ENCODE data around the gene GAL3ST3.
A peak's percentile ranks its signal among the peaks of the same experiment; 100 is the strongest.
"Not testable (repeated sequence)": the region's sequence is repeated elsewhere in the genome, so short reads cannot be mapped to it uniquely, and the experiment has no call there.

The GAL3ST3 gene, protein sequence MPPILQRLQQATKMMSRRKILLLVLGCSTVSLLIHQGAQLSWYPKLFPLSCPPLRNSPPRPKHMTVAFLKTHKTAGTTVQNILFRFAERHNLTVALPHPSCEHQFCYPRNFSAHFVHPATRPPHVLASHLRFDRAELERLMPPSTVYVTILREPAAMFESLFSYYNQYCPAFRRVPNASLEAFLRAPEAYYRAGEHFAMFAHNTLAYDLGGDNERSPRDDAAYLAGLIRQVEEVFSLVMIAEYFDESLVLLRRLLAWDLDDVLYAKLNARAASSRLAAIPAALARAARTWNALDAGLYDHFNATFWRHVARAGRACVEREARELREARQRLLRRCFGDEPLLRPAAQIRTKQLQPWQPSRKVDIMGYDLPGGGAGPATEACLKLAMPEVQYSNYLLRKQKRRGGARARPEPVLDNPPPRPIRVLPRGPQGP

DNA sequence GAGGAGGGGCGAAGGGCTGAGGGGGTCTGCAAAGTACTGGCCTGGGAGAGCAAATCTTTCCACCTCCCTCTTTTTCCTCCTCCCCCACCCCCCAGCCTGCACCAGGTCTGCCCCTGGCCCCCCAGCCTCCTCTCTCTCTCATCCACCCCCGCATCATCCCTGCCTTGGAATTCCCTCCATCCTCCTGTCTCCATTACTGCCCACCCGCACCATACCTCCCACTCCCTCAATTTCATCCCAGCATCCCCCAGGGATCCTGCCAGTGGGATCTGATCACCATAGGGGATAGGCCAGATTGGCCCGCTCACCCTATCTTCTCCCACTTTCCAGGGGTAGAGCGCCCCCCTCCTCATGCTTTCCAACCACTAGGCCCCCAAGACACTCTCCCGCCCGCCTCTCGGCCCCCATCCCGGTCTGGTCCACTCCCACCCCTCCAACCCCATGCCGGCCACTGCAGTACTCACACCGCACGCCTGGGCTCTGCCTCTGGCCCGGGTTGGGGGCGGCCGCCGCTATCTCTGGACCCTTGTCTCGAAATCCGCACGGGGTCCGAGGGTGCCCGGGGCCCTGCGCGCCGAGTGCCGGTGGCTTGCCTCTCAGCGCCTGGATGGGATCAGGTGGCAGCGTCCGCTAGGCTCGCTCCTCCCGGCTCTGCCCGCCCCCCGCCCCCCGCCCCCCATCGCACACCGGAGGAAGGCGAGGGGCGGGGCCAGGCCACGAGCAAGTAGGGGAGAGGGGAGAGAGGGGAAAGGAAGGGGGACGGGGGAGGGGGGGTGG is at the start of gene GAL3ST3:
Gene GAL3ST3, minus strand, starts transcription at position 615 of the 777 bp plus-strand sequence. CDS start 3,746 bp downstream, outside the sequence.
- DNase-seq (ENCODE audit: low read depth in 3 of 3), result no peak

DNA sequence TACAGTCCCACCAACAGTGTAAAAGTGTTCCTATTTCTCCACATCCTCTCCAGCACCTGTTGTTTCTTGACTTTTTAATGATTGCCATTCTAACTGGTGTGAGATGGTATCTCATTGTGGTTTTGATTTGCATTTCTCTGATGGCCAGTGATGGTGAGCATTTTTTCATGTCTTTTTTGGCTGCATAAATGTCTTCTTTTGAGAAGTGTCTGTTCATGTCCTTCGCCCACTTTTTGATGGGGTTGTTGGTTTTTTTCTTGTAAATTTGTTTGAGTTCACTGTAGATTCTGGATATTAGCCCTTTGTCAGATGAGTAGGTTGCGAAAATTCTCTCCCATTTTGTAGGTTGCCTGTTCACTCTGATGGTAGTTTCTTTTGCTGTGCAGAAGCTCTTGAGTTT is 43.2 kb upstream of the GAL3ST3 start:
- not testable (repeated sequence) for DNase-seq (ENCODE audit: low read depth in 3 of 3)

DNA sequence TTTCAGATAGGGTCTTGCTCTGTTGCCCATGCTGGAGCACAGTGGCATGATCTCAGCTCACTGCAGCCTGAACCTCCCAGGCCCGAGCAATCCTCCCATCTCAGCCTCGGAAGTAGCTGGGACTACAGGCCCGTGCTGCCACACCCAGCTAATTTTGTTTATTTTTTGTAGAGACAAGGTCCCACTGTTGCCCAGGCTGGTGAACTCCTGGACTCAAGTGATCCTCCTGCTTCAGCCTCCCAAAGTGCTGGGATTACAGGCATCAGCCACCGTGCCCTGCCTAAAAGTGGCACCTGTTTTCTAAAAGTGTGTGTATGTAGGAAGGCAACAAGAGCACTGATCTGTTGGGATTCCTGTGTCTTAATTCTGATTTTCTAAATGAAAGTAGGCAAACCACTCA is 41.3 kb upstream of the GAL3ST3 start:
- no peak for DNase-seq (ENCODE audit: low read depth in 3 of 3)

DNA sequence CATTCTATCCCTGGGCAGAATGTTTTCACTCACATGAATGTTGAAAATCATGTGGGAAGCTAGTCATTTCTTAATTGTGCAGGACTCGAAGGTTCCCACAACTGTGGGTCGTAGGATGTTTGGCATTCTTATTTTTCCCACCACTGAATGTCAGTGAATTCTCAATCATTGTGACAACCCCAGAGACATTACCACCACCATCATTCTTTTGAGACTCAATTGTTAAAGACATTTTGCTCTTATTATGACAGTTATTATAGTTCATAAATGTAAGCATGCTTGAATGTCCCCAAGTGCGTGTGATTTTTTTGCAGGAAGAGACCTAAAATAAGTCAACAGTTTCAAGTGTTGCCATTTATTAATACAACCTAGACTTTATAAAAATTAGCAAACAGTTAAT is 40.1 kb upstream of the GAL3ST3 start:
- no peak for DNase-seq (ENCODE audit: low read depth in 3 of 3)

DNA sequence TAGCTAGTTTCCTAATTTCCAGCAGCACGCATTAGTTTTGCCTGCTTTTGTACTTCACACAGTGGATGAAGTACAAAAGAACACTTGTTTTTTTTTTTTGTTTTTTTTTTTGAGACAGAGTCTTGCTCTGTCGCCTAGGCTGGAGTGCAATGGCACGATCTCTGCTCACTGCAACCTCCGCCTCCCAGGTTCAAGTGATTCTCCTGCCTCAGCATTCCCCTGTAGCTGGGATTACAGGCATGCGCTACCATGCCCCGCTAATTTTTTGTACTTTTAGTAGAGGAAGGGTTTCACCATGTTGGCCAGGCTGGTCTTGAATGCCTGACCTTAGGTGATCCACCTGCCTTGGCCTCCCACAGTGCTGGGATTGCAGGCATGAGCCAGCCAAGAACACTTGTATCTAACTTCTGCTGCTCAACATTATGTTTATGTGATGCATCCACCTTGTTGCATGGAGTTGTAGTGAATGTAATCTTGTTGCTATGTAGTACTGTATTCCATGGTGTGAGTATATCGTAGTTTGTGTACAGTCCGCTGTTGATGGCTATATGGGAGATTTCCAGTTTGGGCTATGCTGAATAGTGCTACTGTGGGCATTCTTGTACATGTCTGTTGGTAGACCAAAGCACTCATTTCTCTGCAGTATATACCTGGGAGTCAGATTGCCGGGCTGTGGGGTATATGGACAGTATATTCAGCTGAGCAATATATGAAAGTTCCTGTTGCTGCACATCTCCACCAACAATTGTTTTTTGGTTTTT is 38.4 kb upstream of the GAL3ST3 start:
- DNase-seq (ENCODE audit: low read depth in 3 of 3), result no peak

DNA sequence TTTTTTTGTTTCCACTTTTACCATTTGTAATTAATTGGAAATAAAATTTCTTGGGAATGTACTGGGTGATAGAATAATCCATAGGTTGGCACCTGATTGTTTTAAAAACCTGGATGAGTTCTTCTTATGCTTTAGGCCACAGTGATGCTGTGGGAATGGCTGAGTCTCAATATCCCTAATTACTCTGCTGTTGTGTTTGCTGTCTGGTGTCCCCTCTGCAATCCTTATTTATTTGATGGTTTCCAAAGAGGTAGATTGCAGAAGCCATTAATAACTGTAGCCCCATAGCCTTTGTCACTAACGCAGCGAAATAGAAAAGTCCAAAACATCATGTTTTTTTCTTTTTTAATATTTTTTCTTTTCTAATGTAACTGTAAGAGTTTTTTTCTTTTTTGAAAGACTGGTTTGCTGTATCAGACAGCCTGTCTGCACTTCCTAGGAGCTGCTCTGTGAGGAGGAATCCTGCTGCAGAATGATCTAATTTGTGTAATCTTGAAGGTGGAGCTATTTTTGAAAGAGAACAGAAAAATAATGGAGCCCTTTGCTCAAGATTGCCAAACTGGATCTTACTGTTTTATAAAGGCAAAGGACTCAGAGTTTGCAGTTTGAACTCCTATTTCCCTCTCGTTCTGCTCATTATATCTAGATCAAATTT is 36.0 kb upstream of the GAL3ST3 start:
- no peak for DNase-seq (ENCODE audit: low read depth in 3 of 3)

DNA sequence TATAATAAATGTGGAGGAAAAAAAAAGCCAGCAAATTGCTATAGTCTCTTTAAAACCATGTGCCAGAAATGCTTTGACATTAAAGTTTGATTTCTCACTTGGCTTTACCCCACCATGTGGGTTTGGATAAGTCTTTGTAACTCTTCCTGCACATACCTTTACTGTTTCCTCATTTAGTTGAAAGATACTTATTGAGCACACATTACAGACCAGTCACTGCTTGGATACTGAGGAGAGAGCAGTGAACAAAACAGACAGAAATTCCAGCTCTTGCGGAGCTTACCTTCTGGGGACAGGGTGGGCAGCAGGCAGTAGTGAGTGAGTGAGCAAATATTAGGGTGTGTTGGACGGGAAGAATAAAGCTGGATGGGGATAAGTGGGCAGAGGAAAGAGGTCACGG is 34.8 kb upstream of the GAL3ST3 start:
- no peak for DNase-seq (ENCODE audit: low read depth in 3 of 3)

DNA sequence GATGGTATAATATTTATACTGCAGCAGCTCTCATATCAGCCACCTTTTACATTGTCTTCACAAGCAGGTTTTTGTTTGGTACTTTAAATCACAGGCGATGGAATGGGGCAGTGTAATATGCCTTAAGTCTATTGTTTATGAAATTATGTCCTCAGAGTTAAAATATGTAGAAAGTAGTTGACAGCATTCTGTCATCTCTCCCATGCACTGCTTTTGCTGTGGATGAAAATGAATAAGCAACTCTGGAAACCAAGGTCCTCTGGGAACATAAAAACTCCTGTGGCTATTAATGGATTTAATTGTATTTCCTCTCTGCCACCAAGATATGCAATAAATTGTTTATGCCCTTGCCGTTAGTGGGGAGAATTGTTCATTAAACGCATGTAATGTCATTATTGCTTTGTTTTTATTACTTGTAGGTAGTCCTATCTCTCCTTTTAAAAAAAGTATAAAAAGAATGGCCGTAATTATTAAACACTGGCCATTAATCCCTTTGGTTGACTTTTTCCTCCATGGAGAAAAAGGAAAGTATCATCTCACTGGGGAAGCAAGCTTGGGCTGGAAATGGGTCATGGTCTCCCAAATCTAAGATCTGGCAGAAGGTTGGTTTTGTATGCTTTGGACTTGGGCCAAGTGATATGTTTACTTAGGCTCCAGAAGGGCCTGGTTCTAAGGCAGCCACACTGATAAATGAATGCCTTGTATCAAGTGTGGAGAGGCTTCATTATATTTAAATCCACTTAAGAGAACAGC is 34.2 kb upstream of the GAL3ST3 start:
- DNase-seq (ENCODE audit: low read depth in 3 of 3), result no peak

DNA sequence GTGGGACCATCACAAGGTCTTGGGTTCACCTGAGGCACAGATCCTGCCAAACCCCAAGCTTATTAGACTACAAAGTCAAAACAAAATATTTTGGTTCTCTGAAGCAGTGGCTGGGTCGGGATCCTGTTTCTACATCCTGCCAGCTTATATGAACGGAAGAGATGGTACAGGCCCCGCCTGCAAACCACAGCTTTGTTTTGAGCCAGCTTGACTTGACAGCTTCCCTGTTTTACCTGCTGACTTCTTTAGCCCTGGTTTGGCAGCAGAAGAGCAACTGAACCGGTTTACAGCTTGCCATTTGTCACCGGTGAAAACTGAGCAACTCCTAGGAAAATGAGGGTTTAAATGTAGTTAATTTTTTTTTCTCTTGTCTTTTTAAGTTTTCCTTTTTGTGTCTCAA is 32.5 kb upstream of the GAL3ST3 start:
- DNase-seq (ENCODE audit: low read depth in 3 of 3), result peak in 1 of 3 experiments; percentile 52

DNA sequence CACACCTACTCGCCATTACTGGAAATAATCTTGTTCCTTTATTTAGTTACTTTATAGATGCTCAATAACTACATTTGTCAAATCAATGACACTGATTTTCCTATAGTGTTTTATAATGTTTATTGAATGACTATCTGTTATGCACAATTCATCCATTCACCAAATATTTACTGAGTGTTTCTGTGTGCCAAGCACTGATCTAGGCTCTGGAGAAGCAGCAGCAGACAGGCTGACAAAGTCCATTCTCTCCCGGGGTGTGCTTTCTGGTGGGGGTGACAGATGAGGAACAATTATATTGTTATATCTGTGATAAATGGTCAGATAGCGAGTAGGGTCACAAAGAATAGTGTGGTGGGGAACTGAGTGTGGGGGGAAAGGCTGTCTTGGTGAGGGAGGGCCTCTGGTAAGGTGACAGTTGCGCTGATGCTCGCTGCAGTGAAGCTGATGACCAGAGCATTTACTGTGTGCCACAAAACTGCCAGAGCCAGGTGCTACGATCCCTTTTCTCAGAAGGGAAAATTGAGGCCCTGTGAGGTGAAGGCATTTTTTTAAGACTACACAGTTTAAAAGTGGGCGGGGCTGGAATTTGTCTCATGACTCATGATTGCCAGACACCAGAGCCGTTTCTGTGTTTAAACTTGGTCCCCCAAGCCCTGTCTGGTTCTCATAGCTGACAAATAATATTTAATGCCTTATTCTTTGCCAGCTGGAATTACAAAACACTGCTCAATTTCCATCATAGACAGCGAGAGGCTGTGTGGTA is 31.3 kb upstream of the GAL3ST3 start:
- peak in 2 of 3 experiments; percentile 50 to 70 for DNase-seq (ENCODE audit: low read depth in 3 of 3)

DNA sequence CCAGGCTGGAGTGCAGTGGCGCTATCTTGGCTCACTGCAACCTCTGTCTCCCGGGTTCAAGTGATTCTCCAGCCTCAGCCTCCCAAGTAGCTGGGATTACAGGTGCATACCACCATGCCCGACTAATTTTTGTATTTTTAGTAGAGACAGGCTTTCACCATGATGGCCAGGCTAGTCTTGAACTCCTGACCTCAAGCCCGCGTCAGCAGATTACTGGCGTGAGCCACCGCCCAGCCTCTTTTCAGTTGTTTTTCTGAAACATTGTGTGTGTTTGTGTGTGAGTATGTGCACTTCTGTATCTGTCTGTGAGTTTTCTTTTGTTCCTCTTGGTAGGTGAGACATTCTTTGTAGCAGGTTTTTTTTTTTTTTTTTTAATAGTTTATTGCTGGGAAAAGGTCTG is 30.0 kb upstream of the GAL3ST3 start:
- DNase-seq (ENCODE audit: low read depth in 3 of 3), result not testable (repeated sequence)

DNA sequence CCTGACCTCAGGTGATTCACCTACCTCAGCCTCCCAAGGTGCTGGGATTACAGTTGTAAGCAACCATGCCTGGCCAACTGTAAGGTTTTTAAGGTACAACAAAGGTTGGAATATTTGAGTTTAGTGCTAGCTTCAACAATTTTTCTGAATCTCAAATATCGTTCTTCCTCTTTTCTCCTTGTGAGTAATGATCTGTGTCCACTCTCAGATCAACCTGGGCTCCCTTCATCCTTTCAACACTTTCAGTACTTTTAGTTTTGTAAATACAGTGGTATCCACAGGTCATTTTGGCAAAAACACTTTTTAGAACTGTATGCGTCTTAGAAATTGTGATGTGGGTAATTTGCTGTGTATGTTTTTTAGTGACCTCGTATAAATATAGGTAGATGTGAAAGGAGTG is 29.0 kb upstream of the GAL3ST3 start:
- no peak for DNase-seq (ENCODE audit: low read depth in 3 of 3)

DNA sequence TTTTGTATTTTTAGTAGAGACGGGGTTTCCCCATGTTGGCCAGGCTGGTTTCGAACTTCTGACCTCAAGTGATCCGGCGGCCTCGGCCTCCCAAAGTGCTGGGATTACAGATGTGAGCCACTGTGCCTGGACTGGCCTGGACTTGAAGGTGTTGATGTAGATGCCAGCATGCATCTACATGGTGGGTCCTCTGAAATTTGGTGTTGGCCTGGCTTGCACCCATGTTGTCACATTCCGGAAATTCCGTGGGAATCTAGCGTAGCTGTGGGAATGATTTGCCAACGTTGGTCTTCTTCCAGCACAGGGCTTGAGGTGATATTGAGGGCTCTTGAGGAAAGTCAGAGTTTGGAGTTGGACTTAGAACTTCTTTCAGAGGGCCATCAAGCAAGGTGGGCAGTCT is 27.6 kb upstream of the GAL3ST3 start:
- no peak for DNase-seq (ENCODE audit: low read depth in 3 of 3)

DNA sequence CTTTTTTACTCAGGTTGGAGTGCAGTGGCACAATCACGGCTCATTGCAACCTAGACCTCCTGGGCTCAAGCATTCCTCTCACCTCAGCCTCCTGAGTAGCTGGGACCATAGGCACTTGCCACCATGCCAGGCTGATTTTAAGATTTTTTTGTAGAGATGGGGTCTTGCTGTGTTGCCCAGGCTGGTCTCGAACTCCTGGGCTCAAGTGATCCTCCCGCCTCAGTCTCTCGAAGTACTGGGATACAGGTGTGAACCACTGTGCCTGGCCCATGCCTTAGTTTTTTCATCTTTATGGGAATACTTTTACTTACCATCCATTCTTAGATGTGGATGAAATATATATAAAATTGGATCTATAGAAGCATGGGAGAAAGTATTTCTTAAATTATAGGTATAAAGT is 26.3 kb upstream of the GAL3ST3 start:
- no peak for DNase-seq (ENCODE audit: low read depth in 3 of 3)

DNA sequence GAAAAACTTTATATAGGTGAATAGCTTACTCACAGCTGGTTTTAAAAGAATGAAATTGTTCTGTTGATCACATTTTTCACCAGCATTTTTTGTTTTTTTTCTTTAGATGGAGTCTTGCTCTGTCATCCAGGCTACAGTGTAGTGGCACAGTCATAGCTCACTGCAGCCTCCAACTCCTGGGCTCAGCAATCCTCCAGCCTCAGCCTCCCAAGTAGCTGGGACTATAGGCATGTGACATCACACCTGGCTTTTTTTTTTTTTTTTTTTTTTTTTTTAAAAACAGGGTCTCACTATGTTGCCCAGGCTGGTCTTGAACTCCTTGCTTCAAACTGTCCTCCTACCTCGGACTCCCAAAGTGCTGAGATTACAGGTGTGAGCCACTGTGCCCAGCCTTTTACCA is 24.7 kb upstream of the GAL3ST3 start:
- no peak for DNase-seq (ENCODE audit: low read depth in 3 of 3)

DNA sequence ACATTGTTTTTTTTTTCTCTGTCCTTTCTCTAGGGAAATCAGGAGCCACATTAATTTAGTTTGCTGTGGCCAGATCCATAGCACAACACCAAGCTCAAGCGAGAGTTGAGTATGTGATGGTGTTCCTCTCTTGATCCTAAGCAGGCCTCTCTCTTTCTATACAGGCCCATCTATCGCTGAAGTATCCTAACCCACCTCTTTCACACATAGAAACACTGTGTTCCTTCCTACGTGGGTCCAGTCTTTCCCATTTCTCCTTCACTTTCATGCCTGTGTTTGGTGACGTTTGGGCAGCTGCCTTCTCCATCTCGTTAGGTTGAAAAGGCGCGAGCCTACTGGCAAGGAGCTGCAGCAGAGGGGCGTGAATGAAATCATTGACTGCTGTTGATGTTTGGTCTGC is 23.6 kb upstream of the GAL3ST3 start:
- no peak for DNase-seq (ENCODE audit: low read depth in 3 of 3)

DNA sequence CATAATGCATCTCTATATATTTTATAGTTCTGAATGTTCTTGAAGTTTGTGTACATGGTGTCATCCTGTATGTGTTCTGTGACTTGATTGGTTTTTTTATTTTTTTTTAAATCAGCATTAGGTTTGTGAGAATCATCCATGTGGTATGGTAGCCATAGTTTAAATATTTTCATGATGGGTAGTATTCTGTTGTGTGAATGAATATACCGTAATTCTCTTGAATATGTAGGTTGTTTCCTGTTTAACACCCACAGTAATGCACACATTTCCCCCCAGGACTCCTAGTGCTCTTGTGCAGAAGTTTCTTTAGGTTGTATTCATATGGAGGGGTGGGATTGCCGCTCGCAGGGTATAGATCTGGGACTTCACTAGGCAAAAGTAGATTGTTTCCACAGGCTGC is 23.1 kb upstream of the GAL3ST3 start:
- no peak for DNase-seq (ENCODE audit: low read depth in 3 of 3)

DNA sequence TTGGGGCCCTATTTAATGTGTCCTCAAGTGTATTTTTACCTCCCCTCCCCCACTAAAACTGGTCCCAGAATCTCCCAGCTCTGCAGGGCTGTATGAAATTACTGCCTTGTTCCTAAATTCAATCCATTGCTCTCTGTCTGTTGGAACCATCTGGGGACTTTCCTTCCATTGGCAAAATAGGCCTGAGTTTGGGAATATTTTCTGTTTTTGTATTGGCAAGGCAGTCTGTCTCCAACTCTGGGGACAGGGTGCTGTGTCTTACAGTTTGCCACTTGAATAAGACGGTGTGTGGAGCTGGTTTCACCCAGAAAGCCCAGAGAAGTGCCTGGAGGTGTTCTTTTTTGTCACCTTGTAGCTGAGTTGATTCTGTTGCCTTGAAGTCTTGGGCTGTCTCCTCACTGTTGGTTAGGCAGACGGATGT is 22.4 kb upstream of the GAL3ST3 start:
- no peak for DNase-seq (ENCODE audit: low read depth in 3 of 3)

DNA sequence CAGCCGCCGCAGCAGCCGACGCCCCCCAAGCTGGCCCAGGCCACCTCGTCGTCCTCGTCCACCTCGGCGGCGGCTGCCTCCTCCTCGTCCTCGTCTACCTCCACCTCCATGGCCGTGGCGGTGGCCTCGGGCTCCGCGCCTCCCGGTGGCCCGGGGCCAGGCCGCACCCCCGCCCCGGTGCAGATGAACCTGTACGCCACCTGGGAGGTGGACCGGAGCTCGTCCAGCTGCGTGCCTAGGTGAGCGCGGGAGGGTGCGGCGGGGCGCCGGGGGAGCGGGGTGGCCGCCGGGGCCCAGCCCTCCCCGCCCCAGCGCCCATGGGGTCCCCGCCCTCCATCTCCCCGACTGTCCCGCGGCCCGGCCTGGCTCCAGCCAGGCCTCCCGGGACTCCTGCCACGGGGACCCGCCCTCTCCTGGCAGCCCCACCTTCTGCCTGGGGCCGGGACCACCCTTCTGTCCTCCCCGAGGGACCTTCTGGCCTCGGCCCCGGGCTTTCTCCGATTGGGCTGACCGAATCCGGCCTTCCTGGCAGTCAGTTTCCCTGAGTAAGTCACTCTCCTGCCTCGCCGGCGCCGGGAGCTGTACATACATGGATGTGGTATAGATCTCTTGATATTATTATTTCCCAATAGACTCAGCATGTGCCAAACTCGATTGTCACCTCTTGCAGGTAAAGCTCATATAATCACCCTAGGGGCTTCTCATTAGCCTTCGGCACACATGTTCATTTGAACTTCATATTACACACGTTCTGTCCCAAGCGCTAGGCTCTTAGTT is 21.8 kb upstream of the GAL3ST3 start:
- DNase-seq (ENCODE audit: low read depth in 3 of 3), result peak in 1 of 3 experiments; percentile 17

All from stimulated activated CD4-positive, alpha-beta T cell treated with anti-CD3 and anti-CD28 coated beads, TNF-alpha, amount 100 ng/mL, for 4 hours (primary cell).